Middle frontal gyrus (tissue), 1 donor: ENCODE measurements around the gene DPP10.

Experiments
- DNase-seq: peaks from one replicate; pipeline ENCODE4 v3.0.0-alpha.2; 2015; ENCODE audit warnings: low spot score; ENCODE audit errors: extremely low spot score

DPP10 gene

DNA sequence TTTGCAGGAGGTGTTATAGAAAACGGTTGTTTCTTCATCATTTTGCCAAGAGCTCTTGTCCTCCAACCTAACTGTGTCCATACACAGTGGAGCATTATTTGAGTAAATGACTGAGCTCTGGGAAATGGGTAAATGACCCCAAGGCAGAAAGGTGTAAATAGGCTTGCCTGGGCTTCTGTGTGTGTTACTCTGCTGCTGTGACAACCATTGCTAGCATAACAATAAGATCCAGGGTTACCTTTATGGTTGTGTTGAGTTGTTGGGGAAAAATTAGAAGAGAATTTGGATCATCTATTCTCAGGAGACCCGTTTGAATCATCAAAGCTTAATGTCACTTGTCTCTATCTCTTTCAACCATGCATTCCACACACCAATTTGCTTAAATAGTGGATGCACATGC is 672.7 kb downstream of the DPP10 start:
- DNase-seq, result no peak

GRCh38 chr2:115118306-115118705 is 675.9 kb downstream of the DPP10 start:
- DNase-seq, result no peak

GRCh38 chr2:115119086-115119485 is 676.6 kb downstream of the DPP10 start:
- no peak for DNase-seq

DNA sequence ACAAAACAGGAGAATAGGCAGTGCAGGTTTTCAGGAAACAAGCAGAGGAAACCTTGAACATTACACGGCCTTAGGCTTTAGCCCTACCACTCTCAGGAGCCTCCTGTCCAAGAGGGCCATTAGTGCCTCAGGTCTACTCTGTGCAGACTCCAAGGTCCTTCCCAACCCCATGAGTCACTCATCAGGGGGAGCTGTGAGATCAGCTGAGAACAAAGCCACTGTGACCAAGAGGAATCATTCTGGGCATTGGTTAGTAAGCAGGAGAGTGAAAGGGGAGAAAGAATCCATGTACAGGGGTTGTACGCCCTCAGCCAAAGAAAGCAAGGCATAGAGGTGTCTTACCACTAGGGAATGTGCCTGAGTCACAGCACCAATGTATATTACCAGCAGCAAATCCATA is 680.3 kb downstream of the DPP10 start:
- no peak for DNase-seq

- DNase-seq, result no peak
Observed at GRCh38 chr2:115124817-115125216, 682.4 kb downstream of the DPP10 start.

GRCh38 chr2:115129536-115129935 is 687.1 kb downstream of the DPP10 start:
- no peak for DNase-seq

DNA sequence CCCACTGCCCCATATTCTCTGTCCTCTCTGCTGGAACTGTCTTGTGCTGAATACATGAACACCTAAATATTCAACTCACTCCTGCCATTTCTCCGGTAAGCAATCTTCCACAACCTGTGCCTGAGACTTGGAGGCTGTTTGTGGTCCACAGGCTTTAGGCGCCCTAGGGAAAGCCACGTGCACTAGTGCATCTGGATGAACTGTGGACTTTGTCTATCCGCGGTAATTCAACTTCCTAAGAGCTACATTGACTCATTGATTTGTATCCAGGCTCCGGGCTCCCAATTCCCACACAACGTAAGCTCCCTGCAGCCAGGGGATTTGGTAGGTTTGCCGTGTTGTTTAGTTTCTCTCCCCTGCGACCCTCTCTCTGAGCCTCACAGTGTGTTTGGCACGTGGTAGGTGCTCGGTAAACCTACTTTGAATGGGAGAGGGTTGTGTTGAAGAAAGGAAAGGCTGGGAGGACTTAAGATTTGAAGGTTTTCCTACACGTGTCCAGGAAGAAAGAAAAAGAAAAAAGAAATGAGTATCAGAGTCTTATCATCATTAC is 718.2 kb downstream of the DPP10 start:
- no peak for DNase-seq

DNA sequence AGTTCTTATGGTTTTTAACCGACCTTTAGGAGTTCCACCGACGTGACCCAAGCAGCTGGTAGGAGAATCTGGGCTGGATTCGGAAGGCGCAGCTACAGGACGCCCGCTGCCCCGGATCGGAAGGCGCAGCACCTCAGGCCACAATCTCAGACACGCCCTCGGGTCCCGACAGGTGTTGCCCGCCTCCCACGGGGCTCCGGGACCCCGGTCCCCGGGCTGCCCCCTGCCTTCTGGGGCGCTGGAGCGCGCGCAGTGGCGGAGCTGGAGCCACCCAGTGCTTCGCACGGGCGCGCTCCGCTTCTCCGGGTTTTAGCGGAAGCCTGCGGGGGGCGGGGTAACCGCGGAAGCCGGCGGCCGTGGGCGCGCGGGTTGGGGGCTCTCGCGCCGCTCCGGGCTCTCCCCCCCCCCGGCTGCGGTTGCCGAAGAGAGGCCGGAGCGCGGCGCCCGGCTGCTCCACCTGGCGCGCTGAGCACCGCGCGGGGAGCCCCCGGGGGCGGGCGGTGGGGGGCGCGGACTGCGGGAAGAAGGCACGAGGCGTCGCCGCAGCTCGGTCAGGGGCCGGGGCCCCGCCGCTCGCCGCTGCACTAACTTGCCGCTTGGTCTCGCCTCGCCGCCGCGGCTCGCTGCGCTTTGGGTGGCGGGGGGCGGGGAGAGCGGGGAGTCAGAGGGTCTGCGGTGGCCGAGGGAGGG is 718.8 kb downstream of the DPP10 start:
- DNase-seq, result no peak

DNA sequence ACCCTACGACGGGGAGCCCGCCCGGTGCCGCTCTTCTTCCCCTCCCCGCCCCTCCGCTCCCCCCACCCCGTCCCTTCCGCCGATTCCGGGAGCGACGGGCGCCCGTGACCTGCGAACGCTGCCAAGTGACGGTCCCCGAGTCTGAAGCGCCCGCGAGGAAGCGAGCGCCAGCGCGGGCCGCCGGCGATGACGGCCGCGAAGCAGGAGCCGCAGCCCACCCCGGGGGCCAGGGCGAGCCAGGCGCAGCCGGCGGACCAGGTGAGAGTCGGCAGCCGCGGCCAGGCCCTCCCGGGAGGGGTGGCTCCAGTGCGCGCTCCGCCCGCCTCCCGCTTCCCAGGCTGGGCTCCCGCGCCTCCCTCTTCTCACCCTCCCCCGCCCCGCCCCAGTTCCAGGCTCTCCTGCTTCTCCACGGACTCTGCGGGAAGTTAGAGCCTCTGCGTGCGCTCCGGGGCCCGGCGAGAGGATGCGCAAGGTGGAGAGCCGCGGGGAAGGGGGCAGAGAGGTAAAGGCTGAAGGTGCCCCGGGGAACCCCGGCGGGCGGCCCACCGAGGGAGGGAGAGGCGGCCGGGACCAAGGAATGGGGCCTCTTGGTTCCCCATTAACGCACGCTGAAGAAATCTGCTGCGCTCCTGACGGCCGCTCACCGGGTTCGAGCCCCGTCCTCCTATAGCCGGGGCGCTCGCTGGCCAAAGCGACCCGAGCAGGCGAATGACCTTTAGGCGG is 719.5 kb downstream of the DPP10 start:
- DNase-seq, result no peak

GRCh38 chr2:115162494-115163293 is 720.3 kb downstream of the DPP10 start:
- DNase-seq, result no peak

- no peak for DNase-seq
Observed at GRCh38 chr2:115163572-115163971, 721.1 kb downstream of the DPP10 start.

DNA sequence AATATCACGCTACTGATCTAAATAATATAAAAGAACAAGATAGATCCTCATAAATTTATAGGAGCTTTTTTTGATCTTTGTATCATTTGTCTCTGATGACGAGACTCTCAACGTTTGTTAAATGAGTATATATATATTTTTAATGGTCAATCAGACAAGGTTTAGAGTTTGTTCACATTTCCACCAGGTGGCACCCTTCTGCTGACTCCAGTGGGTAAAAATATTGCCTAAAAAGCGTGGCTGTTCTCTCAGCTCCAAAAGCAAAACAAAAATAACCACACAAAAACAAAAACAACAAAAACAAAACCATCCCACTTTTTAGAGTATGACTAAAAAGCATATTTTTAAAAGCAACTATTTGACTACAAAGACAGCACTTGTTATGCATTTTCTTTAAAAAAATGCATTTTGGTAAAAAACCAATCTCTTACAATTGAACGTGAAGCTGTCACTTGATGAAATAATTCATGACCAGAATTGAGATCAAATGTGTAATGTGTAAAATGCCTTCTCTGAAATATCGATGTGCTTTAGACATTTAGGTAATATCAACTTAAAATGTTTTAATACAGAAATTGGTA is 723.2 kb downstream of the DPP10 start:
- DNase-seq, result no peak

DNA sequence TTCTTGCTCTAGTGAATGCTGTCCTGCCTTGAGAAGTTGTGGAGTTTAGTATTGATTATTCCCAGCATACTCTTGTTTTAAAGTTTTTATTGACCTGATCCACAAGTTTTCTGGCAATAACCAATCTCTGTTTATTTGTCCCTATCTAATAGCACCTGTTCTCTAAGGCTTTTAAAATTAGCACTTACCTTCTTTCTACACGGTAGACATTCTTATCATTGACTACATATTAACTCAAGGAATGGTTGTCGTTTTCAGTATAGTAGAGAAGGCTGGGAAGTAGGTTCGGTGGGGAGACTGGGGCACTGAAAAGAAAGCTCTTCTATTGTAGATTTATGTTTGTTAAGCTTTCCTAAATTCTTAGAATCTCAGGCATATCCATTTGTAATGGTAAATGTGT is 726.0 kb downstream of the DPP10 start:
- no peak for DNase-seq

DNA sequence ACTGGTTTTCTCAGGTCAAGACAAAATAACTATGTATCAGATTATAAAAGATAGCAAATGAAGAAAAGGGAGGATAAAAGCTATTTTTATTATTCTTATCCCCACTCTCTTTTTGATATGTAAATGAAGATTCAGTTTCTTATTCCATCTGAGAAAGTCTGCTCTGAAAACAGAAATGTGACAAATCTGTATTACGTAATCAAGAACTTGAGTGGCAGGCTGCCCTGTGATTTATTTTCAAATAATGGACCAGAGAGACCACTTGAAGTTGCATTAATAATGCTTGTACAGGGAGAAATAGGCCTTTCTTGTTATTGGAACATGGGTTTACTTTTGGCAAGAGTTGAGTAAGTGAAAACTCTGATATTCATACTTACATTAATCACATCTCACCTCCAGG is 727.4 kb downstream of the DPP10 start:
- no peak for DNase-seq

DNA sequence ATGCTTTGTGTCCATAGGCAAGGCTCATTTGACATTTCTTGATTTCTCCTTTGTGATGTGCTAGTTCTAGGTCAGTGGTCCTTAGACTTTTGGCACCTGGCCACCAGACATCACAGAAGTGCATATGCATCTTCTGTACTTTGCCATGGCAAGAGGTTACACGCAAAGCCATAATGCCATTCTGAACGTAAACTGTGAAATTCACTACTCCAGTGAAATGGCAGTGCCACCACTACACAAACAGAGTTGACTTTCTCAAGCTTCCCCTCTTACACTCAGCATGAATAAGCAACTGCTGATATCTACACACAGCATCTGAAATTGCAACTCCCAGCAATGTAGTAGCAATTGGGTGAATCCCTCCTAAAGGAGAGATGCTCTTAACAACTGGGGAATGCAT is 729.3 kb downstream of the DPP10 start:
- no peak for DNase-seq

DNA sequence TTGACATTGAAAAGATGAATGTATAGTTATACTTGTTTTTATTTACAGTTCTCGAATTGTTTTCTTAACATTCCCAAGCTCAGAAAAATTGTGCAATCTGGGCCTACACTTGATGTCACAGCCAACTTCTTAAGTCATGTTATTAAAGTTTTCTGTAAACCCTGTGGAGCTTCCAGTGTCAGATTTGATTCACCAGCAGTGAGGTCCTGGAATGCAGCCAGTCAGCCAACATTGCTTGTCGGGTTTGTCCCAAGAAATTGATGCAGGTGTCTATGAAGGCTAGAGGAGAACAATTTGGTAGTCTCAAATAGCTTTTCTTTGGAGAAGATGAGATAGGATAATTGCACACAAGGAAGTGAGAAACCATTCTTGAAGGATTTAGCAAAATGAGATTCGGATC is 732.2 kb downstream of the DPP10 start:
- no peak for DNase-seq

- DNase-seq, result no peak
Observed at GRCh38 chr2:115183144-115183543, 740.7 kb downstream of the DPP10 start.

DNA sequence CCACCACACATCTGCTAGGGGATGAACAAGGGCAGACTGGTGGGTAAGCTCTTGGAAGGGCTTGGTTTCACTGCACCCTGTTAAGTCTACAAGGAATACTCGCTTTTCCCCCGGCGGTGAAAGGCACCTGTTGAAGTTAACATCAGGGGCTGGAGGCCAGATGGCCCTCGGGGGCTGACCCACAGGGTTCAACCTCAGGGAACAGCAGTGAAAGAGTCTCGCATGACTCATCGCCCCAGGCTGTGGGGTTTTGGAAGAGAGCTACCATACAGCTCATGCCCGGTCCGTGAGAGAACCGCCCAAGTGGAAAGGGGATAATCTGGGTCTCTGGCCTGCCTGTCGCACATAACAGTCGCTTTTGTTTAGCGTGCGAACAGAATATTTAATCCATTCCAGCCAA is 748.0 kb downstream of the DPP10 start:
- no peak for DNase-seq

DNA sequence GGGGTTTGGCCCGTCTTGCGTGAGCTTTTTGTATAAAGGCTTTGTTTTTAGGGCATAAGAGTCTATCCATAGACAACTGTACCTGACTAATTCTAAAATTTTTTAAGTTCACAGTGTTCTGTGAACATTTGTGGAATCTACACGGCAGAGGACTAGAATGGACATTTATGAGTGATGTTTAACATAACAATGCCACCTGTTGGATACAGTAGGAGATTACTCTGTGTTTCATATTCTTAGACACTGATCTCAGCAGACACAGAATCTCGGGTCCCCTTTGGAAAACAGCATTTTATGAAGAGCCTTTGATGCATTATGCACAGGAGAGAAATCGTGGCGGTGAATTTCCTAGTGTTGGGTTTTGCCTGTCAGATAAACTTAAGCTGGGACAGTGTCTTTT is 752.2 kb downstream of the DPP10 start:
- no peak for DNase-seq

GRCh38 chr2:115196587-115196986 is 754.1 kb downstream of the DPP10 start:
- peak; percentile 20 for DNase-seq

GRCh38 chr2:115199966-115200365 is 757.5 kb downstream of the DPP10 start:
- DNase-seq, result no peak

- no peak for DNase-seq
Observed at GRCh38 chr2:115201386-115201785, 758.9 kb downstream of the DPP10 start.
